Activated naive CD4-positive, alpha-beta T cell (primary cell): Measurements from ENCODE around the gene GALNT9.
A peak's percentile ranks its signal among the peaks of the same experiment; 100 is the strongest.

ENCODE experiments used
- DNase-seq, 4 experiments: peaks; one replicate each; lab custom pipeline; 2025; lab: John Stamatoyannopoulos, UW

Gene GALNT9

DNA sequence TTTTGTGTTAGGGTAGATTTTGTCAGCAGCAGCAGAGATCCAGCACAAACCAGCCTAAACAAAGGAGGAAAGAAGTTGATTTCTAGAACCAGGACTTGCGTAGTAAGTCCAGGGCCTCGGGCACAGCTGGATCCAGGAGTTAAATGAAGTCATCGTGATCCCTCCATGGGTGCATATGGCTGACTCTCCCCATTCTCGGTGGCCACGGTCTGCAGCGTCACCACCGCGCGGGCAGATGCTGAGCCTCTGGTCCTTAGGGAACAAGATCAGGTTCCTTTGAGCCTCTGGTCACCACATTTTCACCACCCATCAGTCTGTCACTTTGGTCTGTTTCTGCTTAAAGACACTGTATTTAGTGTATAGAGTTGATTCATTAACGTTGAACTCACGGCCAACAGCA is 14.8 kb upstream of the GALNT9 start:
- no peak for DNase-seq

DNA sequence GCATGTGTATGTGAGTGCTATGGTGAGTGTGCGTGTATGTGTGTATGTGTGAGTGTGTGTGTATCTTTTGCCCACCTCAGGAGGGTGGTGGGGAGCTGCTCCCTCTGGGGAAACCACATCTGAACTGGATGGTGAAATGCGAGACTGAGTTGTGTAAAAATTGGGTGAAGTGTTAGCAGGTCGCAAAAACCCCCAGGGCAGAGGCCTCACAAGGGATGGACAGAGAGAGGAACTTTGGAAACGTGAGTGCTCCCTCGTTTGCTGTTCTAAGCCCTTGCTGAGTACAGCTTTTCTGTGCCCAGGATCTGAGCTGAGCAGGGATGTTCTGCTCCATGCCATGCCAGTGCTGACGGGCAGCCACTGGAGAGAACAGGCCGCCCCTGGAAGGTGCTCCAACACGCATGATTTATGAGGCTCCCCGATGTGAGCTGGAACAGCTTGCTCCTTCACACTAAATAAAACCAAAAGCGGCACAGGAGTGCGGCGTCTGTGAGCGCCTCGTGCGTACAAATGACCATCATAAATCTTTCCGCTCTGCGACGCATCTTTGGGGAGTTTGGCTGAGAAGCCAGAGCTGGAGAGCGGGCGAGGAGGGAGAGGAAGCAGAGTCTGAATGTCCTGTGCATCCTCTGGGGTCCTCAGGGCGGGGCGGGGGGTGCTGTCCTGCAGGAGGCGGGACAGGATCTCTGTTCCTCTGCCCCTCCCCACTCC is 14.1 kb upstream of the GALNT9 start:
- DNase-seq = no peak

- DNase-seq = no peak
Observed at GRCh38 chr12:132342251-132343227, 13.2 kb upstream of the GALNT9 start.

- no peak for DNase-seq
Observed at GRCh38 chr12:132341318-132342050, 12.1 kb upstream of the GALNT9 start.

GRCh38 chr12:132340266-132341035 is 11.1 kb upstream of the GALNT9 start:
- DNase-seq = no peak

DNA sequence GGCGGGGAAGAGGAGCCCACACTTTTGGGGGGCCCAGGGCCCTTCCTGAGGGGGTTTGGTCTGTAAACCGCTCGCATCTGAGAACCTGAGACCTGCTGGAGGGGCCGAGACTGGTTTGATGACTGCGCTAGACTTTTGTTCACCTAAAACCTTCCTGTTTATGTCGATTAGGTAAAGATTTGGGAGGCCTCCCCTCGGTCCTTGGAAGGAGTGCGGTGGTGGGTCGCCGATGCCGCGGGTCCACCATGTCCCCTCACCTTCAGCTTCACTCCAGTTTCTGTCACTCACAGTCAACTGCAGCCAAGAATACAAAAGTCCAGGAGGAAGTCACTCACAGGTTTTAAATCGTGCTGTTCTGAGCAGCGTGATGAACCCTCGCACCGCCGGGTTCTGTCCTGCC is 10.5 kb upstream of the GALNT9 start:
- DNase-seq = no peak

DNA sequence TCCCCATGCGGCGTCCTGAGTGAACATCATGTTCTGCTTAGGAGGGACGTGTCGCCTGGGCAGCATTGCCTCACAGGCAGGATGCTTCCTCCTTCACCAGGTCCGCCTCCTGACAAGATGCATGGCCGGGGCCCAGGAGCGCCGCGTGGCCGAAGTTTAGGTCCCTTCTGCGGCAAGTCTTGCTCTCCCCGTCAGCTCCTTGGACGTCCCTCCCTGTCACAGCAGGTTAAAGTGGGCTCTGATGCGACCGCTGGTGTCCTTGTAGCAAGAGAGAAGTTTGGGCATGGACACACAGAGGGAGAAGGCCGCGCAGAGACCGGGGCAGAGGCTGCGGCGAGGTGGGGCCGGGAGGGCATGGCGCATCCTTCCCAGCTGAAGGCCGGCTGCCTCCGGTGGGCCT is 9.4 kb upstream of the GALNT9 start:
- no peak for DNase-seq

DNA sequence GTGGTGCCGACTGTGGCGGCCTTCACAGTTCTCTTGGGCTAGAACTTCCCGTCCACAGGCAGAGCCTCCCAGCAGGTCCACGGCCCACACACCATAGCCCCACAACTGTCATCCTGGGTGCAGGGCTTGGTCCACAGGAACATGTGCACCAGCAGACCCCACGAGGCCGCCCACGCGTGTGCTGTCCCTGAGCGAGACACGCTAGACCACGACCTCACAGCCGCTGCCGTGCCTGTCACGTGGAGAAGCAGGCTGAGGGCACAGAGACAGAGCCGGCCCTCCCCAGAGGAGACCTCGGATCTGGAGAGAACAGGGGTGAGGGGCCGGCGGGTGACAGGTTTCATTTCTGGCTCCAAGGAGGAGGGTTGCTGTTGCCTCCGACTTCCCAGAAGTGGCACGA is 8.9 kb upstream of the GALNT9 start:
- DNase-seq = no peak

- no peak for DNase-seq
Observed at GRCh38 chr12:132337557-132337956, 8.2 kb upstream of the GALNT9 start.

GRCh38 chr12:132336451-132337413 is 7.3 kb upstream of the GALNT9 start:
- DNase-seq = no peak

DNA sequence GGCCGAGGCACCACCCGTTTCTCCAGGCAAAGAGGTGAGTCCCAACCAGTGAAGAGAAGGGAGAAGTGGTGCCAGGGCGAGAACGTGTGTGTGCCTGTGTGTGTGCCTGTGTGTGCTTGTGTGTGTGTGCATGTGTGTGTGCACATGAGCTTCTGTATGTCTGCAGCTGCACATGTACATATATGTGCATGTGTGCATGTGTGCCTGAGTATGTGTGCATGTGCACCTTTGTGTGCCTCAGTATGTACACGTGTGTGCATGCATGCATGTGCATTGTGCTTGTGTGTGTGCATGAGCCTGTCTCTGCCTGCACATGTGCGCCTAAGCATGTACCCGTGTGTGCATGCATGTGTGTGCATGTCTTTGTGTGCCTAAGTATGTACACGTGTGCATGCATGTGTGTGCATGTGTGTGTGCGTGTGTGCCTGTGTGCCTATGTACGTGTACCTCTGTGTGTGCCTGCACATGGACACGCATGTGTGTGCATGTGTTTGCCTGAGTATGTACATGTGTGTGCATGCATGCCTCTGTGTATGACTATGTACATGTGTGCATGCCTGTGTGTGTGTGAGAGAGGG is 5.9 kb upstream of the GALNT9 start:
- DNase-seq = no peak

- DNase-seq = no peak
Observed at GRCh38 chr12:132333766-132334165, 4.4 kb upstream of the GALNT9 start.

- DNase-seq = no peak
Observed at GRCh38 chr12:132333273-132333672, 3.9 kb upstream of the GALNT9 start.

DNA sequence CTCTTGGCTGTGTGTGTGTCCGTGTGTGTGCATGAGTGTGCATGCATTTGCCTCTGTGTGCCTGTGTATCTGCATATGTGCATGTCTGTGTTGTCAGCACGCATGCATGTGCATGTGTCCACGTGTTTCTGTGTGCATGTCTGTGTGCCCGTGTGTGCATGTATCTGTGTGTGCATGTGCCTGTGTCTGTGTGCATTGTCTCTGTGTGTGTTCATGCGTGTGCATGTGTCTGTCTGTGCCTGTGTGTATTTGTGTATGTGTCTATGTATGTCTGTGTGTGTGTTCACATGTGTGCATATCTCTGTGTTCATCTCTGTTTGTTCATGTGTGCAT is 1.1 kb upstream of the GALNT9 start:
- DNase-seq = no peak

- DNase-seq = no peak
Observed at GRCh38 chr12:132329720-132330548, 545 bp upstream of the GALNT9 start.

GRCh38 chr12:132328282-132329029 is 933 bp downstream of the GALNT9 start:
- no peak for DNase-seq

GRCh38 chr12:132327336-132328171 is 1.8 kb downstream of the GALNT9 start:
- peak in 2 of 4 experiments; percentile 17 to 38 for DNase-seq

DNA sequence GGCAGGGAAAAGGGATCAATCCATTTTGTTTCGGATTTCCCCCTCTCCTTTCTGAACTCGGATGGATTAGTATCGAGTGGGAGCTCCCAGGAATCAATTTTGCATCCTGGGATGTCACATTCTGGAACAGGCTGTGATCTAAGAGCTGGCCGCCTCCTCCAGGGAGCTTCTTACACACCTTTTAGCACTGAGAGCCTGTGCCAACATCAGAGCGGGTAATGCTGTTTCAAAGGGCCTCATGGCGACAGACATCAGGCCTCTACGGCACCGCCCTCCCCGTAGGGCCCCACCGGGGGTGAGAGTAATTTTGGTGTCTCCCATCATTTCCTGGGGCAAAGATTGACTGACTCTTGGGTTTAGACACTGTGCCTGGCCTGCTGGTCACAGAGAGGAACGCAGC is 2.7 kb downstream of the GALNT9 start:
- no peak for DNase-seq
